ENCODE data around the gene MCF2L.

GRCh38 chr13:112965573-112966115, 3.4 kb upstream of the MCF2L start:
- TF ChIP-seq CTCF (IDR thresholded peaks at IDR 0.05) (no peak), POLR2A (IDR thresholded peaks at IDR 0.05) (no peak)
